ENCODE measurements around the gene CCNH. TPM values are rescaled to one million over a fixed set of nuclear protein-coding genes. Genes with fewer than 3 reads are reported as not detected.

Gene CCNH
- total RNA-seq, 1 experiment from 2014 or later: 38.3 TPM

GRCh38 chr5:87442419-87442818, 29.7 kb upstream of the CCNH start:
- Histone ChIP-seq H3K27ac (ENCODE audit: insufficient read length, low read depth, low read length) (no peak overlapping the region), H3K4ac (ENCODE audit: low read depth, low read length) (no peak overlapping the region), H3K79me1 (ENCODE audit: insufficient read depth, low read depth, low read length, poor library complexity, severe bottlenecking) (no peaks in the 10 kb centered on the region), H4K5ac (ENCODE audit: insufficient read length, low read depth, low read length) (no peak overlapping the region), H3K27me3 (ENCODE audit: insufficient read depth, low read length) (no peaks in the 10 kb centered on the region), H3K4me1 (ENCODE audit: insufficient read depth, low read length) (no peaks in the 10 kb centered on the region), H2BK12ac (ENCODE audit: insufficient read length, low read depth, low read length) (no peak overlapping the region), H2BK20ac (ENCODE audit: low read depth, low read length, poor library complexity, severe bottlenecking) (no peak overlapping the region), H2AK5ac (ENCODE audit: insufficient read length, low read length) (no peak overlapping the region), H3T11ph (ENCODE audit: low read length) (no peak overlapping the region), H4K20me1 (ENCODE audit: control insufficient read depth, insufficient read depth, insufficient read length) (no peaks in the 10 kb centered on the region), H3K56ac (ENCODE audit: insufficient read length, low read depth, low read length) (no peak overlapping the region), H3K9me3 (ENCODE audit: control insufficient read depth, low read depth, low read length) (no peaks in the 10 kb centered on the region), H3K4me2 (ENCODE audit: insufficient read depth, insufficient read length, low read length) (no peak overlapping the region), H3K18ac (ENCODE audit: insufficient read length, low read depth, low read length) (no peak overlapping the region), H4K8ac (replicated peaks; ENCODE audit: insufficient read length, low read depth, low read length) (no peak overlapping the region), H3K79me2 (ENCODE audit: insufficient read depth, low read length) (no peaks in the 10 kb centered on the region), H2BK5ac (ENCODE audit: insufficient read length, low read length) (no peak overlapping the region), H3K23ac (ENCODE audit: insufficient read length, low read depth, low read length) (no peak overlapping the region), H3K14ac (ENCODE audit: insufficient read depth, low read length) (no peak overlapping the region), H2AFZ (ENCODE audit: low read length) (no peak overlapping the region), H2BK120ac (ENCODE audit: low read depth, low read length, poor library complexity, severe bottlenecking) (no peak overlapping the region), H2BK15ac (ENCODE audit: low read depth, low read length) (no peak overlapping the region), H3K9ac (ENCODE audit: extremely low read depth, insufficient read length, low read length) (no peak overlapping the region), H4K91ac (ENCODE audit: insufficient read length, low read depth, low read length) (no peak overlapping the region), H3K23me2 (ENCODE audit: insufficient read length, low read depth, low read length, poor library complexity, severe bottlenecking) (no peaks in the 10 kb centered on the region)
- no peak for DNase-seq
- H3K27me3 Mint-ChIP-seq (ENCODE audit: low read depth): no peaks in the 10 kb centered on the region
- H3K27ac Mint-ChIP-seq: no peak overlapping the region
- no peak overlapping the region for H3K4me3 Mint-ChIP-seq
- no CpG with 5 or more reads among the region's 1 CpG for WGBS (ENCODE audit: extremely low coverage, insufficient read length, low lambda C conversion rate)
- H3K36me3 Mint-ChIP-seq (ENCODE audit: insufficient read depth in 1 of 3, low read depth in 3 of 3): no peaks in the 10 kb centered on the region; a peak in 1 of 7 replicates
- no peaks in the 10 kb centered on the region for H3K4me1 Mint-ChIP-seq
- H3K9me3 Mint-ChIP-seq: peaks cover 4 to 6% of the 10 kb centered on the region in 2 experiments; a peak in 2 of 5 replicates
- no peak for TF ChIP-seq CTCF (conservative IDR thresholded peaks at IDR 0.05)

All from H9 (cell line).